ENCODE data around the gene ZNF618.

The ZNF618 gene

DNA sequence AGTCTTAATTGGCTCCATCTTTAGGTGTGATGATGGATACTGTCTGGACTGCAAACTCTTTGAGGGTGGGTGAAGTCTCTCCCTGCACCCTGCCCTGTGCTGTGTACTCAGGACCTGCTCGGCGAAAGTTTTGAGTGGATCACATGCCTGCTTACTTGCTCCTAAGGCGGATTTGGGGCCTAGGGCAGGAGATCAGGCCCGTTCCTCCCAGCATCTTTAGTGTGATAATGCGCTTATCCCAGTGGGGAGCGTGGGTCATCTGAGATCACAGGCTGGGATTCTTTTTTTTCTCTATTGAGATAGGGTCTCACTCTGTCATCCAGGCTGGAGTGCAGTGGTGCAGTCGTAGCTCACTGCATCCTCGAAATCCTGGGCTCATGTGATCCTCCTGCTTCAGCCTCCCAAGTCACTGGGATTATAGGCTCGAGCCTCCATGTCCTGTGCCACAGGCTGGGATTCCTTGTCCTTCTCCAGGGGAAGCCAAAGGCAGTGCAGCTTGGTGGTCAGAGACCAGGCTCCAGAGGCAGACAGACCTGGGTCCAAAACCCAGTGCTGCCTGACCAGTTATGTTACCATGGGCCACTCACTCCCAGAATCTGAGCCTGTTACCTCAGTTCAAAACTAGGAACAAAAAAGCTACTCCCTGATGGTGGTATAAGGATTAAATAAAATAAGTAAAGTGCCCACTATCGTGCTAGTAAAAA is 59.7 kb downstream of the ZNF618 start:
- DNase-seq: no peak

DNA sequence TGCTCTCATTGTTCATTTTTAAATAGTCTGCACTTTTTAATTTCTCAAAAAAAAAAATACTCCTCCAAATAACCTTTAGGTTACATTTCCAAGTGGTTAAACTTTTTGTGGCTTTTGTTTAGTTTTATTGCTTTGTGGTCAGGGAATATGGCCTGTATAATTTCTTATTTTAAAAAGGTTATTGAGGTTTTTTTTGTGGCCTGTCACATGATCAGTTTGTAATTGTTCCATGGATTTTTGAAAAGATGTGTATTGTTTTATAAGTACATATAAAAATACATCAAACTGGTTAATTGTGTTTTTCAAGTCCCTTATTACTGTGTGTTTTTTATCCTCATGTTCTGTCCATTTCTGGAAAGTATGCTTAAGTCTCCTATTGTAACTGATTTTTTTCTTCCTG is 64.0 kb downstream of the ZNF618 start:
- no peak for DNase-seq

DNA sequence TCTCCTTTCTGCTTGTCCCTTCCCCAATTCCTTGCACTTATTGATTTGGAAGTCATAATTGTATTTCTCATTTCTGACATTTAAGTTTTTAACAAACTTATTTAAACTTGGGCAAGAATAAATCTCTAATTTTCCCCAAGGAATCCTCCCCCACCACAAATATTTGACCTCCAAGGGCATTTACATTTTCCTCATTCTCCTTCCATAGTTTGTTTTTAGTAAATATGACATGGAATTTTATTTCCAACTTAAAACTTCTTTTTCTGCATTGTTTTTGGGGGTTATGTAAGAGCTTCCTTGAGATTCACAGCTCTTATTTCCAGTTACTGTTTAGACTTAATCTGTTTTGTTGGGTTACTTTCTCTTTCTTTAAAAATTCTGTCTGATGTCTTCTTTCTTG is 64.9 kb downstream of the ZNF618 start:
- no peak for DNase-seq

- no peak for DNase-seq
These were observed 65.4 kb downstream of the ZNF618 start for GRCh38 chr9:113941526-113941925.

DNA sequence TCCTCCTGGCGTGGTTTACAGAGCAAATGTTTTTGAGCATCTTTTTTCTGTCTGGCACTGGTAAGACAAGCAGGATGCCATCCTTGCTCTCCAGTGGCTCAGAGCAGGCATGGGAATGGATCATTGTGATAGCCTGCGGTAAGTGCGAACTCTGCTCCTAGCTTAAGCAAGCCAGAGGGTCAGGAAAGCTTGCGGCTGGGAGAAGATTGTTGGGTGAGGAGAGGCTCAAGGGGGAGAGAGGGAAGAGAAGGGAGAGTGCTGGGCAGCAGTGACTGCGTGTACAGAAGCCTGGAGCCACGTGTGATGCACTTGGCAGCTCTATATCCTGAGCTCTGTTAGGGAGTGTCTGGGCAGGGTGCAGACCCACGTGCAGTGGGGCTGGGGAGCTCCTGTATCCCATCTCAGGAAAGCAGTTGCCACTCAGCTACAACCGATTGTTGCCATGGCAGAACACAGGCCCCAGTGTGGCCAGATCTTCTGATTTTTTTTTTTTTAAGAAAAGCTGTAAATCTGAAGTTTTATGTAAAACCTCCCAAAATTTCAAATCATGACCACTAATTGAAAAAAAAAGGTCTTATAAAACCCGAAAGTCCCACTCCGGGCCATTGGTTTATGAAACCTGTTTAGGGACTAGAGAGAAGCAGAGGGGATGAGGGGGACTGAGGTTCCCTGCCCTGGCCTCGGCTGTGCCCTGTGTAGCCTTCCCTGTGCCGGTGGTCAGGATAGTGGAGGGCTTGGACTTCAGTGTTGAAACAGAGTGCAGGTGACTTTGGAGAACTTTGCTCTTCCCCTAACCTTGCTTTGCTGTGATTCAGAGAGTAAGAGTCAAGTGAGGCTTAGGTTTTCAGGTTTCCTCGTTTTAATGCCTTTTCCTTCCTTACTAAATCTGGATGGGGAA is 67.3 kb downstream of the ZNF618 start:
- DNase-seq: no peak

DNA sequence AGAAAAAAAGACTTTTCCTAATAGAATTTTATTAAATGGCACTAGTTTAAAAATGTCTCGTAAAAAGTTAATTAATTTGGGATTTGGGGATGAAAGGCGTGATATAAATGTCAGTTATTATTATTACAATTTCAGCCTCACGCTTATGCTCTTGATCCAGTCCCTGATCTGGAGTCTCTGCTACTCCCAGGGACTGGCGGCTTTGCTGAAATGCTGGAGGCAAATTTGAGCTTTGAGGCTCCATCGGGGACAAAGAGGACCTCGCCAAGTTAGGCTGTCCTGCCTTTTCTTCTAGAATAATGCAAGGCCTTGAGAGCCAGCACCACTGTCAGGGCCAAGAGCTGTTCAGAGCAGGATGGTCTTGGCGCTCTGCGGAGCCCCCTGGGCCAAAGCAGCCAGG is 69.7 kb downstream of the ZNF618 start:
- no peak for DNase-seq

DNA sequence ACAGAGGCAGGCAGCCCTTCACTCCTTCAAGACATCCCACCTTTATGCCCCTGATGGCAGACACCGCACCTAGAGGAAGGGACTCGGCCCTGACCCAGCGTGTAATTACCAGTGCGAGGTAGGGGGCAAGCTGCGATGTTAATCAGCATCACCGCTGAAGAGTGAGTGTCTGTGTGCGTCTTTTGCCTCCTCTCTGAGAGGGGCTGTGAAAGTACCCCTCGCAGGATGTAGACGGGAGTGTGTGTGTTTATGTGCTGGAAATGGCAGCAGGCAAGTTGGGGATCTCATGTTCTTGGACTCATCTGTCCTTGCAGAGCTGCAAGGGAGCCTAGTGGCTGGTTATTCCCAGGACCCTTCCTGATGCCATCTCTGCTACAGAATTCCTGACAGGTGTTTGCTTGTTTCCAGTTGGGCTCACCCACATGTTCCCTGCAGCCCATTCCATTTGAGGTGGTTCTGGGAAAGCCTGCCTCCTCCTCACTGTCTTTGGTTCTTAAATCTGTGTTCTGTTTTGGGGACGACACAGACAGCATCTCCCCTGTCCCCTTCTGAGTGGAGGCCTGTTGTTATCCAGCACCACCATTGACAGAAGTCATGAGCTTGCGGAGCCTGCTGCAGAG is 70.5 kb downstream of the ZNF618 start:
- no peak for DNase-seq

DNA sequence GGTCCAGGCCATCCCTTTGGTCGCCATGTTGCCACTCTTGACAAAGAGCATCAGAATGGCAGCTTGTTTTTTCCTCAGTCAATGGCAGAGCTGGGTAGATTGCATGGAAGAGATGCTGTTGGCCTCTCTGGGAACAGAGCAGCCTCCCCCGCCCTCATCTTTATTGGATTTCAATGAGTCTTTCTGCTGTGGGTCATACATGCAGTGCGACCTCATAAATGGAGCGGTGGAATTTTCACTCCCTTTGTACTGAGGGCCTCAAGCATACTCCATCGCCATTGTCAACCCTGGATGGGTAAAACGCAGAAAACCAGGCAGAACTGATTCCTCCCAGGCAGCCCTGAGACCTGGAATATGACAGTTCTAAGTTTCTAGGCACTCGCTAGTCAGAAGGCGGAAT is 71.8 kb downstream of the ZNF618 start:
- no peak for DNase-seq

GRCh38 chr9:113948891-113949570 is 72.9 kb downstream of the ZNF618 start:
- no peak for DNase-seq

DNA sequence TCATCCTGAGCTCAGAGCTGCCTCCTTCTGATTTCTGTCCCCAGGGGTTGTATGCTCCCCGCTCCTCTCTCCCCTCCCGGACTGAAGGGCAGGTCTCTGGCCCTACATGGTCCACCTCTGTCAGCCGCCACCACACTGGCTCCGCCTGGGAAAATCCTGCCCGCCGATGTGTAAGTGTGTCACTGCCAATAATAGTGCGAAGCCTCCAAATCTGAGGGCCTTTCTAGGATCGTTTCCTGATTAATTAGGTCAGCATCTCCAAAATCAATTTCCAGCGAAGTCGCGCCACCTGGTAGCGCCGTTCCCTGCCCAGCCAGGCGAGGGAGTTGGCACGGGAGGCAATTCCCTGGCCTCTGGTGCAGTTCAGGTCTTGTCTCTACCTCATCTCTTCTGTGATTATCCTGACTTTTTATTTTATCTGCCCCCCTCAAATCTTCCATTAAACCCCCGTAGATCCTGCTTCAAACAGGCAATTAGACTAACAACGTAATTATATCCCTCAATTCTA is 73.5 kb downstream of the ZNF618 start:
- DNase-seq: no peak

DNA sequence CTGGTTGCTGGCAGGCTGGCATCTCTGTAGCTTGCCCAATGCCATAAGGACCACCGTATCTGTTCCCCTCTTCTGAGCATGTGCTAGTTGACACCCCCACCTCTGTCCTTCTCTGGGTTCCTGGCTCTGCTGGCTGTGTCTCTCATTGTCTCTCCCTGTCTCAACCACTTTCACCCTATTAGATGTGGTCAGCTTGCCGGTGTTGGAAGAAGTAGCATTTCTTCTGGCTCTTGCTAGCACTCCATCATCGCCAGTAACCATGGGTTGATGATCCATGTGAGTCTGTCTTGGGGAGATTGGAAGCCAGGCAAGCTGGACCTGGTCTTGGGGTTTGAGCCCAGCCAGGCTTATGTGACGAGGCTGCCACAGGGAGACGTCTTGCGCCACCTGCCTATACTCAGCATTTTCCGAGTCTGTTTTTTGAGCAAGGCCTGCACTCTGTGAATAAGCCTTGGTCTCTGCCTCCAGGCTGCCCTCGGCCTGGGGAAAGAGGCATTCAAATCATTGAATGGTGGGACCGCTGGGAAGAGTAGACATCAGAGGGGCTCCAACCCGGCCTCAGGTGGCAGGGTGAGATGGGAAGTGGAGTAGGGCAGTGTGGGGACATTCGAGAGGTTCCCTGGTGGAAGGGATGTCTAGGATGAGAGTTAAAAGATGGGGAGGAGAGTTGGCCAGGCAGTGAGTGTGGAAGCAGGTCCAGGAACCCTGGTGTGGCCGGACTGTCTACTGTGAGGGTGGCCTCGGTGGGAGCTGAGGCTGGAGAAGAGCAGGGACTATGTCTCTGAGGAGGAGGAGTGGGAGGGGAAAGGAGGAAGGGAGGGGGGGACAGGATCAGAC is 74.3 kb downstream of the ZNF618 start:
- DNase-seq: no peak

GRCh38 chr9:113951032-113951372 is 74.9 kb downstream of the ZNF618 start:
- no peak for DNase-seq

DNA sequence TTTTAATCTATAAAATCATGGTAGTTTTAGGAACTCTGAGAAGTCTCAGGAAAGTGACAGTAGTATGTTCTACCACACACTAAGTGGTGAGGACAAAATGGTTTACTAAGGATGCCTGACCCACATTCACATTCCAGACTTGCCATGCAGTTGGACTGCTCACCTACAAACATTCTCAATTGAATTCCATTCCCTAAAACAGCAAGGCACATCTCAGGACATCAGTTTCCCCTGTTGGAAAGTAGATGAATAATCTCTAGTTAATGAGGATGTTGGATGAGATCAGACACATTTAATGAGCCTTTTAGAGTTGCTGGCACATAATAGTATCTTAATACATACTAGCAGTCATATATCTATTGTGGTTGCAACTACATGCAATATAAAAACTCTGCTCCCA is 76.6 kb downstream of the ZNF618 start:
- DNase-seq: no peak

GRCh38 chr9:113953531-113953930 is 77.4 kb downstream of the ZNF618 start:
- DNase-seq: no peak

- no peak for DNase-seq
These were observed 78.5 kb downstream of the ZNF618 start for GRCh38 chr9:113954591-113954990.

DNA sequence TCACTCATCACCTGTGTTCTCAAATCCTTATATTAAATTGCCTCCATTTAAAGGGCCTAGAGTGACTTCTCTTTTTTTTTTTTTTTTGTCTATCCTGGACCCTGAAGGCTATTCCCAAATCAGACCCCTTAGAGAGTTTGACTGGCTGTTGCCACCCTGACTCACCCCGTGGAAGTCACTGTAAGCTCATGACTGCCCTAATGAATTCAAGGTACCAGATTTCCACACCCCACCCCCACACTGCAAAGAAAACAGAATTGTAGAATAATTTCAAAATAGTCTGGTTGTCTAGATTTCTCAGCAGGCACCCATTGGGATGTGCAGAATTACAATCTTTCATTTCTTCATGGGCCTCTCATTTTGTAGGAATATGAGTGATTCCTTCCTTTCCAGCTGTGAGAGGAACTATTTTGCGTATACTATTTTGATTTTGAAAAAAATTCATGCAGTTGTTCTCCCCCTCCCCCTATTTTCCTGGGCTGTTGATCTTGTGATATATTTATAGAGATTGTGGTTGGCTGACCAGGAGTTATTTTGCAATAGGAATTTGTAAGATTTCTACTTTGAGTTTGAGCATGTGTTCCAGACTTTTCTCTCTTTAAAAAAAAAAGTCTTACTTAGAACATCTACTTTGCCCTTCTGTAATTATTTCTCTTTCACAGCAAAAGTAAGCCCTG is 79.1 kb downstream of the ZNF618 start:
- DNase-seq: no peak

GRCh38 chr9:113956901-113957300 is 80.8 kb downstream of the ZNF618 start:
- DNase-seq: no peak

DNA sequence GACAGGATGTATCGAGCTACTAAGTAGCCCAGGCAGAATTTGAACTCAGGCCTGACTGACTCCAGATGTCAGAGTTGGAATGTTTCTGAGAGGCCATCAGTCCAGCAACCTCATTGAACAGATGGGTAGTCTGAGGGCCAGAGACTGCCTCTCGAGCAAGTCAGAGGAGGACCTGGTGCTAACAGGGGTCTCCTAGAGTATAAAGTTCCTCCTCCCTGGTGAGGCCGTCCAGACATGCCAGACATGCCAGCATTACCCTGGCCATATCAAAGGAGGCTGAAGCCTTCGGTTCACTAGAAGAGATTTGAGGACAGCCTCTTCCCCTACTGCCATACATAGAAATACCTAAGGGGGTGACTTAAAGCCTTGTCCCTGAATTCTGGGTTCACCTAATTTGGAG is 81.2 kb downstream of the ZNF618 start:
- DNase-seq: no peak

- no peak for DNase-seq
These were observed 81.8 kb downstream of the ZNF618 start for GRCh38 chr9:113957821-113958341.

- no peak for DNase-seq
These were observed 82.4 kb downstream of the ZNF618 start for GRCh38 chr9:113958556-113958955.

DNA sequence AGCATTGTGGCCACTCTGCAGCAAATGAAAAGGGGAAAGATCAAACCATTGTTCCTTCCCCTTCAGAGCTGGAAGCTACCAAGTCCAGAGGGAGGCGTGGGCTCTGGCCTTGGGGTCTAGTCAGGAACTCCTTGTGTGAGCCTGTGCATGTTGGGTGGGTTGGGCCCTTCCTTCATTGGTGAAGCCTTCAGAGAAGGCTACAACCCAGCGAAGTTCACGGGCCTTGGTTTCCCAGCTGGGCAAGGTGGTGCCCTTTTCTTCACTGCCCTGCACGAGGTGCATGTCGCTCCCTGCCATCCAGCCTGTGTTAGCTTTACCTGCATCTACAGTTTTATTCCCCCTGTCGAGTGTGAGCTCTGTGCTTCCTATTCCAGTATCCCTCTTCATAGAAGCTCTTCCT is 84.7 kb downstream of the ZNF618 start:
- DNase-seq: no peak
